ENCODE measurements around the gene CYP3A5. TPM values are rescaled to one million over a fixed set of nuclear protein-coding genes. Genes with fewer than 3 reads are reported as not detected.

Gene CYP3A5
- total RNA-seq (2021), result 0.22 TPM in 1 of 2 replicates, not detected in the other
- long read RNA-seq, partial matches to known transcripts, result 0 of 1 reads
- long read RNA-seq, other reads (novel, unspliced or antisense), result 0 of 1 reads

- no peak within 1 kb of the TSS for H2AK5ac ChIP-seq (ENCODE audit: insufficient read length, low read length)
- H3K79me1 ChIP-seq (ENCODE audit: insufficient read depth, low read depth, low read length, poor library complexity, severe bottlenecking), result no peaks in the 10 kb centered on the region
- H2BK15ac ChIP-seq (ENCODE audit: low read depth, low read length), result no peak within 1 kb of the TSS
- H3K23me2 ChIP-seq (ENCODE audit: insufficient read length, low read depth, low read length, poor library complexity, severe bottlenecking), result no peaks in the 10 kb centered on the region
- DNase-seq, result no peak
- no peak within 1 kb of the TSS for H2BK20ac ChIP-seq (ENCODE audit: low read depth, low read length, poor library complexity, severe bottlenecking)
- H3K14ac ChIP-seq (ENCODE audit: insufficient read depth, low read length), result no peak within 1 kb of the TSS
- H2BK12ac ChIP-seq (ENCODE audit: insufficient read length, low read depth, low read length), result no peak within 1 kb of the TSS
- Mint-ChIP-seq H3K27ac (peak within 1 kb of the TSS in 1 of 3 experiments; percentile 19; a peak in 1 of 7 replicates), H3K9me3 (peaks cover 0 to 17% of the 10 kb centered on the region in 2 experiments; a peak in 4 of 5 replicates), H3K27me3 (ENCODE audit: low read depth) (peaks cover 4% of the 10 kb centered on the region), H3K4me3 (peak within 1 kb of the TSS in 1 of 2 experiments; percentile 36; a peak in 1 of 5 replicates), H3K36me3 (ENCODE audit: insufficient read depth in 1 of 3, low read depth in 3 of 3) (peaks cover 0 to 8% (median 6%) of the 10 kb centered on the region in 3 experiments; a peak in 2 of 7 replicates), H3K4me1 (peaks cover 15 to 17% of the 10 kb centered on the region in 2 experiments)
- TF ChIP-seq, protein P1, sequence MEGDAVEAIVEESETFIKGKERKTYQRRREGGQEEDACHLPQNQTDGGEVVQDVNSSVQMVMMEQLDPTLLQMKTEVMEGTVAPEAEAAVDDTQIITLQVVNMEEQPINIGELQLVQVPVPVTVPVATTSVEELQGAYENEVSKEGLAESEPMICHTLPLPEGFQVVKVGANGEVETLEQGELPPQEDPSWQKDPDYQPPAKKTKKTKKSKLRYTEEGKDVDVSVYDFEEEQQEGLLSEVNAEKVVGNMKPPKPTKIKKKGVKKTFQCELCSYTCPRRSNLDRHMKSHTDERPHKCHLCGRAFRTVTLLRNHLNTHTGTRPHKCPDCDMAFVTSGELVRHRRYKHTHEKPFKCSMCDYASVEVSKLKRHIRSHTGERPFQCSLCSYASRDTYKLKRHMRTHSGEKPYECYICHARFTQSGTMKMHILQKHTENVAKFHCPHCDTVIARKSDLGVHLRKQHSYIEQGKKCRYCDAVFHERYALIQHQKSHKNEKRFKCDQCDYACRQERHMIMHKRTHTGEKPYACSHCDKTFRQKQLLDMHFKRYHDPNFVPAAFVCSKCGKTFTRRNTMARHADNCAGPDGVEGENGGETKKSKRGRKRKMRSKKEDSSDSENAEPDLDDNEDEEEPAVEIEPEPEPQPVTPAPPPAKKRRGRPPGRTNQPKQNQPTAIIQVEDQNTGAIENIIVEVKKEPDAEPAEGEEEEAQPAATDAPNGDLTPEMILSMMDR (conservative IDR thresholded peaks at IDR 0.05), result no peak
- H3K18ac ChIP-seq (ENCODE audit: insufficient read length, low read depth, low read length), result no peak within 1 kb of the TSS
- H3K4ac ChIP-seq (ENCODE audit: low read depth, low read length), result no peak within 1 kb of the TSS
- no peak within 1 kb of the TSS for H4K8ac ChIP-seq (replicated peaks; ENCODE audit: insufficient read length, low read depth, low read length)
- H3K79me2 ChIP-seq (ENCODE audit: insufficient read depth, low read length), result no peaks in the 10 kb centered on the region
- H3K56ac ChIP-seq (ENCODE audit: insufficient read length, low read depth, low read length), result no peak within 1 kb of the TSS
- no peak within 1 kb of the TSS for H3K9ac ChIP-seq (ENCODE audit: extremely low read depth, insufficient read length, low read length)
- WGBS (ENCODE audit: extremely low coverage, insufficient read length, low lambda C conversion rate), result no CpG with 5 or more reads among the region's 10 CpGs
- H3K27ac ChIP-seq (ENCODE audit: insufficient read length, low read depth, low read length), result no peak within 1 kb of the TSS
- H2BK120ac ChIP-seq (ENCODE audit: low read depth, low read length, poor library complexity, severe bottlenecking), result no peak within 1 kb of the TSS
- H4K5ac ChIP-seq (ENCODE audit: insufficient read length, low read depth, low read length), result no peak within 1 kb of the TSS
- no peak within 1 kb of the TSS for H2AFZ ChIP-seq (ENCODE audit: low read length)
- no peaks in the 10 kb centered on the region for H3K4me1 ChIP-seq (ENCODE audit: insufficient read depth, low read length)
- no peak within 1 kb of the TSS for H4K91ac ChIP-seq (ENCODE audit: insufficient read length, low read depth, low read length)
- no peak within 1 kb of the TSS for H2BK5ac ChIP-seq (ENCODE audit: insufficient read length, low read length)
- no peak within 1 kb of the TSS for H3K23ac ChIP-seq (ENCODE audit: insufficient read length, low read depth, low read length)
- no peaks in the 10 kb centered on the region for H3K27me3 ChIP-seq (ENCODE audit: insufficient read depth, low read length)
- no peak within 1 kb of the TSS for H3K4me2 ChIP-seq (ENCODE audit: insufficient read depth, insufficient read length, low read length)
- no peaks in the 10 kb centered on the region for H3K9me3 ChIP-seq (ENCODE audit: control insufficient read depth, low read depth, low read length)
- H3T11ph ChIP-seq (ENCODE audit: low read length), result no peak within 1 kb of the TSS
- no peaks in the 10 kb centered on the region for H4K20me1 ChIP-seq (ENCODE audit: control insufficient read depth, insufficient read depth, insufficient read length)
Observed at GRCh38 chr7:99679400-99680191, at the start of gene CYP3A5. Gene CYP3A5, minus strand, starts transcription at chr7:99679996. Its CDS starts 100 bp downstream, at chr7:99679896.
